ENCODE results near the gene PRDM15. TPM values are rescaled to one million over a fixed set of nuclear protein-coding genes. Genes with fewer than 3 reads are reported as not detected.

The PRDM15 gene
- total and polyA plus RNA-seq, 9 donors = 3.8 to 6.8 (median 5.5) TPM

DNA sequence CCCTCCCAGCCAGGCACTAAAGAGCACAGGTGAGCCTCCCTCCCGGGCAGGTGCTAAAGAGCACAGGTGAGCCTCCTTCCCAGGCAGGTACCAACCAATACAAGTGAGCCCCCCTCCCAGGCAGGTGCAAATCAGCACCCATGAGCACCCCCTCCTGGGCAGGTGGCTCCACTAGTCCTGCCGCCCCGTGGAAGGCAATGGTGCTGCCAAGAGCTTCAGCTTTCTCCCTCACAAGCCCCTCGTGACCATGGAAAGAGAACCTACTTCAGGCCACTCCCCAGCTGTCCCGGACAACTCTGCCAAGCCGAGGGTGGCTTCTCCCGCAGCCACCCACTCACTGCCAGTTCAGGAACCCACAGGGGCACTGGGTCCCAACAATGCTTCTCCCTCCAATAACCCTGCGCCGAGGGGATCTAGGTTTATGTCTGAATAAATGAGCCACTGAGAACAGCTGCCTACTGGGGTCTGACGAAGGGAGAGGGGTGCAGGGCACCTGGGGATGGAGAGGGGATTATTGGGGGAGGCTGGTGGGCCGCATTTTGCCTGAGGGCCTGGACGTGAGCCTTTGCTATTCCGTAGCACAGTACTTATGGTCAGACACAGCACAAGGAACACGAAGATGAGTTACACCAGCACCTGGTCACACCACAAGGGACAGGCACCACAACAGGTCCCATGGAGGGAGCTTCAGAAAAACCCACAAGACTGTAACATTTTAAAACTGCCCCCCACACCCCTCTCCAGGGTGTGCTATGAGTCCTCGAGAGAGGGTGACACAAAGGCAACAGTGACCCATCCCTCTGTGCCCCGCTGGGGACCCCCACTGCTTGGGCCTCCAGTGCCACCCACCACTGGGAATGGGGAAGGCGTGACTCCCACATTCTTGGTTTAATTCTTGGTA lies 46.3 kb downstream of the PRDM15 start:
- Histone ChIP-seq H3K36me3 (ENCODE audit: control insufficient read depth, insufficient read depth, low read length) (peaks cover 39% of the 10 kb centered on the region), H3K27me3 (ENCODE audit: control insufficient read depth, insufficient read depth, low read length) (no peaks in the 10 kb centered on the region), H3K4me3 (ENCODE audit: low read length) (no peak overlapping the region), H3K27ac (ENCODE audit: low read length) (no peak overlapping the region), H3K9me3 (replicated peaks; ENCODE audit: control insufficient read depth, low read depth, low read length) (no peaks in the 10 kb centered on the region), H3K4me1 (ENCODE audit: control insufficient read depth, insufficient read depth, low read length) (no peaks in the 10 kb centered on the region)
- 80% methylated on average over 10 of the region's 17 CpGs for WGBS (ENCODE audit: insufficient coverage)
- DNase-seq = no peak

DNA sequence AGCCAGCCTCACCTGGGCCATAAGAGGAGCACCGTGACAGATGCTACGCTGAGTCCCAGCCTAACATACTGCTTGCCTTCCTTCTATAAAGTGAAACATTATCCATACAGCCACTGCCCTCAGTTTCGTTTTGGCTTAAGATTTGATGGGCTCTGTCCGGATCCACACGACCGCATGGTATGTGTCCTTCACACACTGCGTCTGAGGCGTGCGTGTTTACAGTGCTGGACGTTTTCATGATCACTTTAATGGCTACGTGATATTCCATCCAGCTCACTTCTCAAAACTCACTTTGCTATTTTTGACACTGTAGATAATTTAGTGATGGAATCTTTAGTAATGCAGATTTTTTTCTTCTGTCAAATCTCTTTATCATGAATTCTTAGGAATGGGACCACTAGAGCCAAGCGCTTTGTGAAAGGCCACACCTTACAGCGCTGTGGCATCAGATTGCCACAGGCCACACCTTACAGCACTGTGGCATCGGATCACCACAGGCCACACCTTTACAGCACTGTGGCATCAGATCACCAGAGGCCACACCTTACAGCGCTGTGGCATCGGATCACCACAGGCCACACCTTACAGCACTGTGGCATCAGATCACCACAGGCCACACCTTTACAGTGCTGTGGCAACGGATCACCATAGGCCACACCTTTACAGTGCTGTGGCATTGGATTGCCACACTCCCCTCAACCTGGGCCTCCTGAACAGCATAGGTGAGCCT lies 47.1 kb downstream of the PRDM15 start:
- 93% methylated on average over 12 of the region's 17 CpGs for WGBS (ENCODE audit: insufficient coverage)
- Histone ChIP-seq H3K4me1 (ENCODE audit: control insufficient read depth, insufficient read depth, low read length) (no peaks in the 10 kb centered on the region), H3K27ac (ENCODE audit: low read length) (no peak overlapping the region), H3K27me3 (ENCODE audit: control insufficient read depth, insufficient read depth, low read length) (no peaks in the 10 kb centered on the region), H3K9me3 (replicated peaks; ENCODE audit: control insufficient read depth, low read depth, low read length) (no peaks in the 10 kb centered on the region), H3K36me3 (ENCODE audit: control insufficient read depth, insufficient read depth, low read length) (peaks cover 36% of the 10 kb centered on the region), H3K4me3 (ENCODE audit: low read length) (no peak overlapping the region)
- DNase-seq = no peak

DNA sequence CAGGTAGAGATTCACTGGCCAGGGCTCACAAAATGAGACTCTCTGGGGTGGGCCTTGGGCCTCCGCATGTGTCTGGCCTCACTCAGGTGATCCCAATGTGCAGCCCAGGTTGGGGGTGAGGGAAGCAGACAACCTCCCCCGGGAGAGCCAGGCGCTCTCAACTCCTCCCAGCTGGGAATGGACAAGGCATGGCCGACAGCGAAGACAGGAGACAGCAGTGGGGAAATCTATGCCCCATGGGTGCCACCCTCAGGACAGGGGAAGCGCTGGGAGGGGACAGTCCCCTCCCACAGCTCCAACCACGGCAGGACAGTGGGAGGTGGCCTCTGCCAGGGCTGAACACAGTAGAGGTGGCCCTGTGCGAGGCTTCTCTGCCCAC lies 47.7 kb downstream of the PRDM15 start:
- no peak for DNase-seq
- WGBS (ENCODE audit: insufficient coverage) = 91% methylated on average over 5 of the region's 8 CpGs
- H3K36me3 ChIP-seq (ENCODE audit: control insufficient read depth, insufficient read depth, low read length) = peaks cover 35% of the 10 kb centered on the region
- H3K27me3 ChIP-seq (ENCODE audit: control insufficient read depth, insufficient read depth, low read length) = no peaks in the 10 kb centered on the region
- no peak overlapping the region for H3K4me3 ChIP-seq (ENCODE audit: low read length)
- H3K4me1 ChIP-seq (ENCODE audit: control insufficient read depth, insufficient read depth, low read length) = no peaks in the 10 kb centered on the region
- H3K9me3 ChIP-seq (replicated peaks; ENCODE audit: control insufficient read depth, low read depth, low read length) = no peaks in the 10 kb centered on the region
- H3K27ac ChIP-seq (ENCODE audit: low read length) = no peak overlapping the region

DNA sequence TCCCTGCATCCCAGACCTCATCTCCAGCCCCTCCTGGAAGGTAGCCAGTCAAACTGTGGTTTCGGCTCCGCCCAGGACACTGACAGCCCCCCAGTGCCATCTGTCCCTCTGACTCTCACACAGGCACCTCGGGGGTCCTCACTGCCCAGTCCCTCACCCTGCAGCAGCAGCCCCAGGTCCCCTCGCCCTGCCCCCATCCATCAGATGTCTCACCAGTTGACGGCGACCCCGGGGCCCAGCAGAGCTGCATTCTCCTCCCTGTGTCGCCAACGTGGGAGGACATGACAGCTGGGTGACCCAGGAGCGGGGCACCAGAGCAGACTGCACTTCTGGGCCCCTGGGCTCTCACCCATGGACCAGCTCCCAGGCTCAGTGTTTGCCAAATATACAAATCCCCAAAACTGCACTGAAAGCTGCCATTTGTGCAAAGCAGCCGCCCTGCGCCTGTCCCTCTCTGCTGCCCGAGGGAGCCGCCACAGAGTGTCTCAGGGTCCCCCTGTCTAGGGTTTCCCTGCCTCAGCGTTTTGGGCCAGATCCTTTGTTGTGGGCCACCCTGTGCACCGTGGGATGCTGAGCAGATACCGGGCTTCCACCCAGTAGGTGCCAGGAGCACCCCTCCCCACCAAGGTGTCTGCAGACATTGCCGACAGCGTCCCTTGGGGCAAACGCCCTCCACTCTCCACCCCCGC lies 48.2 kb downstream of the PRDM15 start:
- H3K27ac ChIP-seq (ENCODE audit: low read length) = no peak overlapping the region
- H3K9me3 ChIP-seq (replicated peaks; ENCODE audit: control insufficient read depth, low read depth, low read length) = no peaks in the 10 kb centered on the region
- DNase-seq = no peak
- H3K36me3 ChIP-seq (ENCODE audit: control insufficient read depth, insufficient read depth, low read length) = peaks cover 34% of the 10 kb centered on the region
- H3K4me1 ChIP-seq (ENCODE audit: control insufficient read depth, insufficient read depth, low read length) = no peaks in the 10 kb centered on the region
- 84% methylated on average over 20 of the region's 21 CpGs for WGBS (ENCODE audit: insufficient coverage)
- H3K4me3 ChIP-seq (ENCODE audit: low read length) = no peak overlapping the region
- H3K27me3 ChIP-seq (ENCODE audit: control insufficient read depth, insufficient read depth, low read length) = no peaks in the 10 kb centered on the region

DNA sequence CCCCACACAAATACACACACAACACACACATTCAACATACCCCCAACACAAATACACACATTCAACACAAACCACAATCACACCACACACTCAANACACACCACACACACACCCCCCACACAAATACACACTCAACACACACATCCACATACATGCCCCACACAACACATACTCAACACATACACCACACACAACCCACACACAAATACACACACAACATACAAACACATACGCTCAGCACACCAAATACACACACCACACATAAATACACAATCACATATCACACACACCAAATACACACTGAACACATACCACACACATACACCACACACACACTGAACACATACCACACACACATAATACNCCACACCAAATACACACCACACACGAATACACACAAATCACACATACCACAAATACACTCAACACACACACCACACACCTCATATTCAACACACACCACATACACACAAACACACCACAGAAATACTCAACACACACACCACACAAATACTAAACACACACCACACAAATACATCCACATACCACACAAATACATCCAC lies 48.9 kb downstream of the PRDM15 start:
- no peaks in the 10 kb centered on the region for H3K9me3 ChIP-seq (replicated peaks; ENCODE audit: control insufficient read depth, low read depth, low read length)
- peaks cover 36% of the 10 kb centered on the region for H3K36me3 ChIP-seq (ENCODE audit: control insufficient read depth, insufficient read depth, low read length)
- H3K4me3 ChIP-seq (ENCODE audit: low read length) = no peak overlapping the region
- H3K27ac ChIP-seq (ENCODE audit: low read length) = no peak overlapping the region
- DNase-seq = no peak
- H3K27me3 ChIP-seq (ENCODE audit: control insufficient read depth, insufficient read depth, low read length) = no peaks in the 10 kb centered on the region
- WGBS (ENCODE audit: insufficient coverage) = 100% methylated on average over 2 of the region's 2 CpGs
- no peaks in the 10 kb centered on the region for H3K4me1 ChIP-seq (ENCODE audit: control insufficient read depth, insufficient read depth, low read length)

DNA sequence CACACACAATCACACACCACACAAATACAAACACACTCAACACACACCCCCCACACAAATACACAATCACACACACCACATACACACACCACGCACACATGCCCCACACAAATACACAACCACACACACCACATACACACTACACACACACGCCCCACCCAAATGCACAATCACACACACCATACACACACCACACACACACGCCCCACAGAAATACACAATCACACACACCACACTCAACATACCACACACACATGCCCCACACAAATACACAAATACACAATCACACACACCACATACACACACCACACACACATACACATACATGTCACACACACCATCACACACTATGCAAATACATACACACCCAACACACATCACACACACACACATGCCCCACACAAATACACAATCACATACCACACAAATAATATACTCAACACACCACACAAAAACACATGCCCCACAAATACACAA lies 50.2 kb downstream of the PRDM15 start:
- Histone ChIP-seq H3K27ac (ENCODE audit: low read length) (no peak overlapping the region), H3K36me3 (ENCODE audit: control insufficient read depth, insufficient read depth, low read length) (peaks cover 32% of the 10 kb centered on the region), H3K27me3 (ENCODE audit: control insufficient read depth, insufficient read depth, low read length) (no peaks in the 10 kb centered on the region), H3K4me3 (ENCODE audit: low read length) (no peak overlapping the region), H3K4me1 (ENCODE audit: control insufficient read depth, insufficient read depth, low read length) (no peaks in the 10 kb centered on the region), H3K9me3 (replicated peaks; ENCODE audit: control insufficient read depth, low read depth, low read length) (no peaks in the 10 kb centered on the region)
- WGBS (ENCODE audit: insufficient coverage) = 33% methylated on average over 3 of the region's 3 CpGs
- DNase-seq = no peak

DNA sequence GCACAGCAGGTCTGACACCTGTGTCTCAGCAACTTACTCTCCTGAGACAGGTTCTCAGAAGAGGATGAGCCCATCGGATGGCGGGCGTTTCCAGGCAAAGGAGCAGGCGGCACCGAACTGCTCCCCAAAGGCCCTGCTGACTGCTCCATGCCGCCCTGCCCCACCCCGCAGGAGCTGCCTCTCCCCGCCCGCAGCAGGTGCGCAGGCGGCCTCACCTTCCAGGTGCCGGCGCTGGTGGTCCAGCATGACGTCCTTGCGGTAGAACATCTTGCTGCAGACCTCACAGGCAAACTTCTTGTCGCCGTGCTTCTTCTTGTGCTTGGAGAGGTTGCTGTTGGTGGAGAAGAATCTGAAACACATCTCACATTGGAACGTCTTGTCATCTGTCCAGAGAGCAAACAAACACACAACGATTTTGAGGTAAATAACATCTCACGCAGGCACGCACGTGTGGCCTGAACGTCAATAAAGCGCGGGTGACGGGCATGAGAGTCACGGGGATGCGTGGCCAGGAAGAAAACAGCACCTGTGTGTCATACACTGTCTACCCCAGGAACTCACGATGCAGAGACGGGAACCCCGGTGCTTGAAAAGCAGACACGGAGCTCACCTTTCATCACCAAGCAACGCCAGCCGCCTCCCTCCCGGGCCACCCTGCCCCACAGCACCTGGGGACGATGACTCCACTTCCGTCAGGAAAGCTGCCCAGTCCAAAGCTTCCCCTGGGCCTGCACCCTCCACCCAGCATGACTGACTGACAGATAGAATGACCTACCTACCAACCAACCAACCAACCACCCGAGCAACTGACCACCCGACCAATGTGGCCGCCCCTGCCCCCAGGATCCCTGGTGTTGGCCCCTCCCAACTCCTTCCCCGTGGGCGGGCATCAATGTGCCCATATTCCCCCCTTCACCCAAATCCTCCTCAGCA lies 50.9 kb downstream of the PRDM15 start:
- Histone ChIP-seq H3K36me3 (ENCODE audit: control insufficient read depth, insufficient read depth, low read length) (peaks cover 33% of the 10 kb centered on the region), H3K9me3 (replicated peaks; ENCODE audit: control insufficient read depth, low read depth, low read length) (no peaks in the 10 kb centered on the region), H3K27me3 (ENCODE audit: control insufficient read depth, insufficient read depth, low read length) (no peaks in the 10 kb centered on the region), H3K4me3 (ENCODE audit: low read length) (no peak overlapping the region), H3K4me1 (ENCODE audit: control insufficient read depth, insufficient read depth, low read length) (no peaks in the 10 kb centered on the region), H3K27ac (ENCODE audit: low read length) (no peak overlapping the region)
- DNase-seq = no peak
- WGBS (ENCODE audit: insufficient coverage) = 80% methylated on average over 36 of the region's 42 CpGs

DNA sequence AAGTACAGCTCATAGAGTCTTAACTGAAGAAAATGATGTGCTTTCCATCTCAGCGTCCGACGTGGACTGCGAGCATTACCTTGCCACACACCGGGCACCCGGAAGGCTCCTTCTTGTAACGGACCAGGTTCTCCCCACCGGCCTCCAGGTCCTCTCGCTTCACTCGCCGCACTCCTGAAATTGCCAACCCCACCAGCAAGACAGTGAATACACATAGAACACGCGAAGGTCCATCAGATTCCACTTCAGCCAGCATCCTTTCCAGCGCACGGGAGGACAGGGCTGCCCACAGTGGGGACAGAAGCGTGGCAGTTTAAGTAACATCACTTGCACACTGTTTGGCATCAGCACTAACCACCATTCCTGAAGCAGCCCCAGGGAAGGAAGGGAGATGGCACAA lies 53.3 kb downstream of the PRDM15 start:
- Histone ChIP-seq H3K27ac (ENCODE audit: low read length) (no peak overlapping the region), H3K4me1 (ENCODE audit: control insufficient read depth, insufficient read depth, low read length) (no peaks in the 10 kb centered on the region), H3K9me3 (replicated peaks; ENCODE audit: control insufficient read depth, low read depth, low read length) (no peaks in the 10 kb centered on the region), H3K36me3 (ENCODE audit: control insufficient read depth, insufficient read depth, low read length) (peaks cover 39% of the 10 kb centered on the region), H3K4me3 (ENCODE audit: low read length) (no peak overlapping the region), H3K27me3 (ENCODE audit: control insufficient read depth, insufficient read depth, low read length) (no peaks in the 10 kb centered on the region)
- no peak for DNase-seq
- 94% methylated on average over 9 of the region's 16 CpGs for WGBS (ENCODE audit: insufficient coverage)

DNA sequence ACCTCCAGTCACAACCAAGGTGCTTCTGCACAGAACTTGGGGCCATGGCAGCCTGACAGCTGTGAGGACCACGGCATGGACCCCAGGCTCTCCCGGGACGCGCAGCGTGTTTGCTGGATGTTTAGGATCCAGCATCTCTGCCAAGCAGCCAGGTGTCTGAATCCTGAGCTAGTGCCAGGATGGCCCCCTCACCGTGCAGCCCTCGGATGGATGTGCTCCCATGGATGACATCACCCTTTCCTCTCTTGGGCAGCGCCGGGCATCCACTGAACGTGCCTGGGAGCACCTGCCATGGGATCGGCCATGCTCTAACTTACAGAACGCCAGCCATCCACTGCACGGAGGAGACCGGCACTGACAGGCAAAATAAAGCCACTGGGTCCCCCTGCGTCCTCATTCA lies 53.9 kb downstream of the PRDM15 start:
- H3K36me3 ChIP-seq (ENCODE audit: control insufficient read depth, insufficient read depth, low read length) = peaks cover 40% of the 10 kb centered on the region
- no peaks in the 10 kb centered on the region for H3K9me3 ChIP-seq (replicated peaks; ENCODE audit: control insufficient read depth, low read depth, low read length)
- no peaks in the 10 kb centered on the region for H3K27me3 ChIP-seq (ENCODE audit: control insufficient read depth, insufficient read depth, low read length)
- H3K27ac ChIP-seq (ENCODE audit: low read length) = no peak overlapping the region
- no peak for DNase-seq
- WGBS (ENCODE audit: insufficient coverage) = 87% methylated on average over 12 of the region's 15 CpGs
- H3K4me1 ChIP-seq (ENCODE audit: control insufficient read depth, insufficient read depth, low read length) = no peaks in the 10 kb centered on the region
- no peak overlapping the region for H3K4me3 ChIP-seq (ENCODE audit: low read length)

Data from muscle of leg (tissue), 11 donors.